K562 (cell line): ENCODE results near the gene TRABD2B. TPM values are rescaled to one million over a fixed set of nuclear protein-coding genes. Genes with fewer than 3 reads are reported as not detected.

Experiments used
- BACH1 ChIP-seq: fragments of 200-800 bp; sonication (Bioruptor generic); IDR thresholded peaks from 2 replicates; pipeline ENCODE4 v1.6.1; 2016; ENCODE audit warnings: missing genetic modification characterization, missing compliant biosample characterization
- CBX3 ChIP-seq, 2 experiments: IDR thresholded peaks; 1 replicate in 1 of 2; 2 replicates in 1 of 2; pipeline ENCODE4 v1.6.1; 2012; ENCODE audit warnings: inconsistent platforms in 2 of 2, low read length in 2 of 2, borderline replicate concordance in 1 of 2, control low read depth in 1 of 2
- CREM ChIP-seq: IDR thresholded peaks from 2 replicates; pipeline ENCODE4 v1.6.1; 2014; ENCODE audit warnings: antibody characterized with exemption, low read depth
- DIDO1 ChIP-seq: fragments of 450-650 bp; IDR thresholded peaks from 2 replicates; pipeline ENCODE4 v1.6.1; 2016; ENCODE audit warnings: low read depth, missing biosample characterization, missing genetic modification characterization
- FOS ChIP-seq: IDR thresholded peaks from 3 replicates; pipeline ENCODE4 v1.6.1; 2011; ENCODE audit not compliant: insufficient read length; ENCODE audit errors: extremely low read depth
- HMGN3 ChIP-seq: IDR thresholded peaks from 2 replicates; pipeline ENCODE4 v1.6.1; 2011; ENCODE audit warnings: borderline replicate concordance, low read depth, mild to moderate bottlenecking, mixed read lengths, low read length; ENCODE audit not compliant: insufficient read length; ENCODE audit errors: extremely low read depth
- JUND ChIP-seq, 2 experiments: IDR thresholded peaks; 2 replicates in 1 of 2; 3 replicates in 1 of 2; pipeline ENCODE4 v1.6.1; 2011; ENCODE audit warnings: borderline replicate concordance in 2 of 2, low read depth in 2 of 2, low read length in 2 of 2, improper control_type of control experiment in 1 of 2, missing biosample characterization in 1 of 2, missing genetic modification characterization in 1 of 2, missing genetic modification reagents in 1 of 2
- KDM5B ChIP-seq: fragments of 200-600 bp; sonication (generic); IDR thresholded peaks from 2 replicates; pipeline ENCODE4 v1.6.1; 2012; ENCODE audit warnings: low read depth, mild to moderate bottlenecking, moderate library complexity, low read length, control low read depth, inconsistent platforms; ENCODE audit not compliant: insufficient replicate concordance
- LEF1 ChIP-seq: fragments of 450-650 bp; IDR thresholded peaks from 2 replicates; pipeline ENCODE4 v1.6.1; 2016; ENCODE audit warnings: mild to moderate bottlenecking
- MTA2 ChIP-seq: fragments of 450-650 bp; IDR thresholded peaks from 2 replicates; pipeline ENCODE4 v1.6.1; 2016; ENCODE audit warnings: low read depth
- NFE2 ChIP-seq: IDR thresholded peaks from 2 replicates; pipeline ENCODE4 v1.6.1; 2014; ENCODE audit warnings: antibody characterized with exemption, low read depth
- NONO ChIP-seq, 2 experiments: fragments of 200-400 bp in 1 of 2; fragments of 450-650 bp in 1 of 2; formaldehyde crosslinking in 1 of 2; IDR thresholded peaks; 2 replicates each; pipeline ENCODE4 v1.6.1; 2017; ENCODE audit warnings: low read depth in 2 of 2, mild to moderate bottlenecking in 2 of 2, moderate library complexity in 2 of 2, low read length in 1 of 2
- NR3C1 ChIP-seq: sonication (generic); formaldehyde crosslinking; IDR thresholded peaks from 2 replicates; pipeline ENCODE4 v1.8.1; 2022; ENCODE audit warnings: missing genetic modification reagents
- POLR2AphosphoS5 ChIP-seq: IDR thresholded peaks from 2 replicates; pipeline ENCODE4 v1.6.1; 2011; ENCODE audit warnings: mild to moderate bottlenecking, low read depth, low read length, moderate library complexity; ENCODE audit not compliant: control insufficient read depth, insufficient read depth
- POLR3A ChIP-seq: IDR thresholded peaks from 2 replicates; pipeline ENCODE4 v1.6.1; 2011; ENCODE audit warnings: borderline replicate concordance, mild to moderate bottlenecking, moderate library complexity; ENCODE audit not compliant: insufficient read length, insufficient read depth; ENCODE audit errors: extremely low read depth
- RAD21 ChIP-seq, 2 experiments: fragments of 250-450 bp in 1 of 2; fragments of 450-650 bp in 1 of 2; sonication (Bioruptor Pico) in 1 of 2; formaldehyde crosslinking in 1 of 2; IDR thresholded peaks in 1 of 2; conservative IDR thresholded peaks in 1 of 2; 2 replicates each; pipeline versions ENCODE4 v1.4.0 to v1.8.0; 2020 to 2022; ENCODE audit warnings: mild to moderate bottlenecking in 2 of 2, moderate library complexity in 1 of 2
- RB1 ChIP-seq: fragments of 450-650 bp; IDR thresholded peaks from 2 replicates; pipeline ENCODE4 v1.6.1; 2017; ENCODE audit warnings: low read depth, mild to moderate bottlenecking
- RBM25 ChIP-seq: fragments of 200-400 bp; formaldehyde crosslinking; IDR thresholded peaks from 2 replicates; pipeline ENCODE4 v1.6.1; 2018; ENCODE audit warnings: low read length, low read depth, moderate library complexity; ENCODE audit not compliant: severe bottlenecking
- STAG1 ChIP-seq: sonication (generic); formaldehyde crosslinking; IDR thresholded peaks from 2 replicates; pipeline ENCODE4 v1.5.0; 2020; ENCODE audit warnings: missing genetic modification reagents, borderline replicate concordance
- ZNF507 ChIP-seq: conservative IDR thresholded peaks from 2 replicates; pipeline ENCODE4 v1.6.1; 2017; ENCODE audit warnings: missing genetic modification characterization, missing compliant biosample characterization
- ZNF696 ChIP-seq: fragments of 250-450 bp; sonication (Bioruptor Pico); conservative IDR thresholded peaks from 2 replicates; pipeline ENCODE4 v1.4.0; 2020; ENCODE audit warnings: mild to moderate bottlenecking, moderate library complexity
- polyA plus RNA-seq, 8 experiments: library from polyadenylated mRNA; depleted of rRNA in 4 of 8; stranded (reverse) in 5 of 8; unstranded in 3 of 8; fragments of >200 nt; fragmentation: Nextera tagmentation in 2 of 8; fragmentation: Illumina TruSeq in 1 of 8; extraction: Ambion mirVana in 2 of 8; extraction: Trizol in 1 of 8; gene quantifications; 2 replicates each; pipeline versions ENCODE4 v1.2.1 to v1.2.3, GENCODE V29; 2011 to 2014; ENCODE audit warnings: inconsistent platforms in 1 of 8, missing spikeins in 1 of 8
- total RNA-seq, 7 experiments: library from RNA; depleted of rRNA in 6 of 7; stranded (reverse); fragments of >200 nt in 6 of 7; fragmentation: Illumina TruSeq in 2 of 7; extraction: Trizol in 2 of 7; gene quantifications; 2 replicates each; pipeline versions ENCODE4 v1.2.1 to v1.2.3, GENCODE V29; 2011 to 2021; ENCODE audit warnings: low replicate concordance in 1 of 7
- TF ChIP-seq, protein P1 (sequence below): fragments of 450-650 bp; conservative IDR thresholded peaks from 2 replicates; pipeline ENCODE4 v1.6.1; 2016; ENCODE audit warnings: missing genetic modification characterization, low read depth, mild to moderate bottlenecking, missing compliant biosample characterization, moderate library complexity
- TF ChIP-seq, protein P2 (sequence below): fragments of 450-650 bp; formaldehyde crosslinking; IDR thresholded peaks from 2 replicates; pipeline ENCODE4 v1.4.0; 2022; ENCODE audit warnings: missing genetic modification characterization
- TF ChIP-seq, protein P3 (sequence below): sonication (generic); formaldehyde crosslinking; IDR thresholded peaks from 2 replicates; pipeline ENCODE4 v1.9.0; 2022; ENCODE audit warnings: mild to moderate bottlenecking, missing genetic modification reagents

TRABD2B gene
- total and polyA plus RNA-seq, 9 of the 15 experiments (the other 6 are each of a cell fraction or from before 2014, with no cell fraction given): not detected

DNA sequence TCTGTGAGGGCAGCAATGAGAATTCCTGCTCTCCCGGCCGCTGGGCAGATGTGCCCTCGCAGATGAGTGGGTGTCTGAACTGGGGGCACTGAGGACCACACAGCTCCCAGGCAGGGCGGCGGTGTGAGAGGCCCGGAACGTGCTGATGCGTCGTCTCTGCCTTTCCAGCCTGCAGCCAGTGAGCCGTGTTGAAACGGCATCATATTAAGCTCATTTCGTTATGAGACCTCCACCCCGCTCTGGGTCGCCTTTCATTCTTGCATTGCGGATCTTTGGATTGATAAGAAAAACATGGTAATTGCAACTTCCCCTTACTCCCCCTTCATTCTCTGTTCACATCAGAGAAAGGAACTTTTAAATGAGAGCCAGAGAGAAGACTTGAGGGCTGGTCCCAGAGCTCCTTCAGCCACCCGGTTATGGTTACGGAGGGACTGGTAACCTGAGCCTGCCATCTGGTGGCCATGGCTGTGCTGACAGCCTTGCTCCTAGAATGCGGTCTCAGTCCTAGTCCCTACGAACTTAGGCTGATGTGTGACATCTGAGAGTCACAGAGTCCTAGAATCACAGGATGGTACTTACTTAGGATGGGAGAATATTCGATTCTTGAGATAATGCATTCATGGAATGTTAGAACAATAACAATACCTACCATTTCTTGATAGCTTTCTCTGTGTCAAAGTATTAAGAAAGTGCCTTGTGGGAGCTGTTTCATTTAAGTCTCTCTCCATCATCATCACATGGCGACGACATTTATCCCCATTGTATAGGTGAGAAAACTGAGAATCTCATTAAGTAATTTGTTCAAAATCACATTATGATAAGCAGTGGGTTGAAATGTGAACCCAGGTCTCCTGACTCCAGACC lies 271.0 kb downstream of the TRABD2B start (continued):
- TF ChIP-seq JUND (IDR thresholded peaks at IDR 0.05; ENCODE audit: borderline replicate concordance, low read depth, low read length) (peak; percentile 38; the same call in 1 of the 2 replicates), JUND (tag; IDR thresholded peaks at IDR 0.05; ENCODE audit: borderline replicate concordance, low read depth, low read length) (no peak), DIDO1 (tag) (no peak), NFE2 (no peak), RAD21 (CRISPR knock-in tag; conservative IDR thresholded peaks at IDR 0.05 in 1 of 2, IDR thresholded peaks at IDR 0.05 in 1 of 2) (peak; percentile 69 to 91), POLR2AphosphoS5 (no peak), MTA2 (no peak), ZNF696 (no peak), ZNF507 (tag) (no peak), BACH1 (tag) (no peak), HMGN3 (no peak), CBX3 (IDR thresholded peaks at IDR 0.05; ENCODE audit: borderline replicate concordance in 1 of 2, low read length in 2 of 2) (no peak), NONO (IDR thresholded peaks at IDR 0.05; ENCODE audit: low read depth in 2 of 2, low read length in 1 of 2) (no peak), RB1 (peak; percentile 21; the same call in 1 of the 2 replicates), POLR3A (no peak), LEF1 (no peak), NR3C1 (CRISPR knock-in tag) (no peak), FOS (no peak), STAG1 (CRISPR knock-in tag) (peak; percentile 67; the same call in 1 of the 2 replicates), RBM25 (peak; percentile 40), CREM (0 out of 2 replicates have a peak, but pooled peaks have one; percentile 15), KDM5B (no peak)
- TF ChIP-seq, protein P1, sequence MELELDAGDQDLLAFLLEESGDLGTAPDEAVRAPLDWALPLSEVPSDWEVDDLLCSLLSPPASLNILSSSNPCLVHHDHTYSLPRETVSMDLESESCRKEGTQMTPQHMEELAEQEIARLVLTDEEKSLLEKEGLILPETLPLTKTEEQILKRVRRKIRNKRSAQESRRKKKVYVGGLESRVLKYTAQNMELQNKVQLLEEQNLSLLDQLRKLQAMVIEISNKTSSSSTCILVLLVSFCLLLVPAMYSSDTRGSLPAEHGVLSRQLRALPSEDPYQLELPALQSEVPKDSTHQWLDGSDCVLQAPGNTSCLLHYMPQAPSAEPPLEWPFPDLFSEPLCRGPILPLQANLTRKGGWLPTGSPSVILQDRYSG (tag): no peak
- TF ChIP-seq, protein P2, sequence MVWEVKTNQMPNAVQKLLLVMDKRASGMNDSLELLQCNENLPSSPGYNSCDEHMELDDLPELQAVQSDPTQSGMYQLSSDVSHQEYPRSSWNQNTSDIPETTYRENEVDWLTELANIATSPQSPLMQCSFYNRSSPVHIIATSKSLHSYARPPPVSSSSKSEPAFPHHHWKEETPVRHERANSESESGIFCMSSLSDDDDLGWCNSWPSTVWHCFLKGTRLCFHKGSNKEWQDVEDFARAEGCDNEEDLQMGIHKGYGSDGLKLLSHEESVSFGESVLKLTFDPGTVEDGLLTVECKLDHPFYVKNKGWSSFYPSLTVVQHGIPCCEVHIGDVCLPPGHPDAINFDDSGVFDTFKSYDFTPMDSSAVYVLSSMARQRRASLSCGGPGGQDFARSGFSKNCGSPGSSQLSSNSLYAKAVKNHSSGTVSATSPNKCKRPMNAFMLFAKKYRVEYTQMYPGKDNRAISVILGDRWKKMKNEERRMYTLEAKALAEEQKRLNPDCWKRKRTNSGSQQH: no peak
- TF ChIP-seq, protein P3, sequence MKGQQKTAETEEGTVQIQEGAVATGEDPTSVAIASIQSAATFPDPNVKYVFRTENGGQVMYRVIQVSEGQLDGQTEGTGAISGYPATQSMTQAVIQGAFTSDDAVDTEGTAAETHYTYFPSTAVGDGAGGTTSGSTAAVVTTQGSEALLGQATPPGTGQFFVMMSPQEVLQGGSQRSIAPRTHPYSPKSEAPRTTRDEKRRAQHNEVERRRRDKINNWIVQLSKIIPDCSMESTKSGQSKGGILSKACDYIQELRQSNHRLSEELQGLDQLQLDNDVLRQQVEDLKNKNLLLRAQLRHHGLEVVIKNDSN (CRISPR knock-in tag): no peak
